GM21526 (cell line): Measurements from ENCODE around the gene CC2D2B.
"Not testable (repeated sequence)": the region's sequence is repeated elsewhere in the genome, so short reads cannot be mapped to it uniquely, and the experiment has no call there.

Experiments
- ATAC-seq: cut with Tn5 transposase; IDR thresholded peaks from one replicate; pipeline ENCODE4 v1.9.1; 2021; ENCODE audit warnings: moderate library complexity; ENCODE audit not compliant: unreplicated experiment, low FRiP score

The CC2D2B gene

GRCh38 chr10:95907456-95908253 is at the start of gene CC2D2B:
Gene CC2D2B, plus strand, starts transcription at chr10:95907975. Its CDS starts 3,349 bp downstream, at chr10:95911324.
- peak; percentile 80 for ATAC-seq

DNA sequence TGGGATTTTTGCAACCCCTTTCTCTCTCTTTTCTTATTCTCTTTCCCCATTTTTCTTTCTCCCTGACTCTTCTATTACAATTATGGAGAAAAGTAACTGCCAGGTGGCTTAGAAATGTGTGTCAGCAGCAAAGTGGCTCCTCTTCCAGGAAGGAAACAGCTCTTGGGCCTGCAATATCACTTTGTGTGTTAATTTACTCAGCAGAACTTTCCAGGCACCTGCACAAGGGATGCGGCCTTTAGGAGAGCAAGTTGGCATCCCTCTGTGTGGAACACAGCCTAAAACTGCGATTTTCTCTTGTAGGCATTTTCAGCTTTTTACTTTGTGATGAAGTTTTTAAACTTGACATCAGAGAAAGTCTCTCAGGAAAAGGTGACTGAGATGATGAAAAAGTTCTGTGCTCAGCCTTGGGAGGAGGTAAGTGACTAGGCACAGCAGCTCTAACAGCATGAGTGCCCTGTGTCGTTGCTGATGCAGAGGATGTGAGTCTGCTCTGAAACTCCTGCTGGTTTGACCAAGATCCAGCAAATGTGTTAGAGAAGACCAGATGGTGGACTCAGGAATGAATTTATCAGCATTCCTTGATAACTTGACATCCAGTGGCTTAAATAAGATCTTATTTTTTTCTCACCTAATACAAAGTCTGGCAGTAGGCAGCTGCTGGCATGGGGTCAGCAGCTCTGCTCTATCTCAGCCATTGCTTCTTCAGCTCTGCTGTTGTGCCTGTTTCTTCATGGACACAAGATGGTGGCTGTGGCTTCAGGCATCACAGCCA is 47.4 kb upstream of the CC2D2B start:
- no peak for ATAC-seq

GRCh38 chr10:95861386-95861785 is 46.4 kb upstream of the CC2D2B start:
- ATAC-seq, result no peak

- ATAC-seq, result peak; percentile 73
These were observed 42.6 kb upstream of the CC2D2B start for GRCh38 chr10:95864906-95865813.

DNA sequence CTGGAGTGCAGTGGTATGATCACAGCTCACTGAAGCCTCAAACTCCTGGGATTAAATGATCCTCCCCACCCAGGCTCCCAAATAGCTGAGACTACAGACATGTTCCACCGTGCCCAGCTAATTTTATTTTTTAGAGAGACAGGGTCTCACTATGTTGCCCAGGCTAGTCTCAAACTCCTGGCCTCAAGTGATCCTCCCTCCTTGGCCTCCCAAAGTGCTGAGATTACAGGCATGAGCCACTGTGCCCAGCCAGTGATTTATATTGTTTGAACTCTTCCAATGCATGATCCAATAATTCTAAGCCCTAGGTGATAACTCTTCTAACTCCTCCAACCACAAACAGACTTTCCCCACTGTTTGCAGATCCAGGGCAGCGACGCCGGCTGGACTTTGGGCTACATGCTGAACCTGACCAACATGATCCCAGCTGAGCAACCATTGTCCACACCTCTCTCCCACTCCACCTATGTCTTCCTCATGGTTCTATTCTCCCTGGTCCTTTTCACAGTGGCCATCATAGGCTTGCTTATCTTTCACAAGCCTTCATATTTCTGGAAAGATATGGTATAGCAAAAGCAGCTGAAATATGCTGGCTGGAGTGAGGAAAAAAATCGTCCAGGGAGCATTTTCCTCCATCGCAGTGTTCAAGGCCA is 41.8 kb upstream of the CC2D2B start:
- no peak for ATAC-seq

DNA sequence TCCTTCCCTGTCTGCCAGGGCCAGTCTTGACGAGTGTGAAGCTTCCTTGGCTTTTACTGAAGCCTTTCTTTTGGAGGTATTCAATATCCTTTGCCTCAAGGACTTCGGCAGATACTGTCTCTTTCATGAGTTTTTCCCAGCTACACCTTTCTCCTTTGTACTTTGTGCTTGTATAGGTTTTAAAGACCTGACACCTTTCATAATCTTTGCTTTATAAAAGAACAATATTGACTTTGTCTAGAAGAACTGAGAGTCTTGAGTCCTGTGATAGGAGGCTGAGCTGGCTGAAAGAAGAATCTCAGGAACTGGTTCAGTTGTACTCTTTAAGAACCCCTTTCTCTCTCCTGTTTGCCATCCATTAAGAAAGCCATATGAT is 41.3 kb upstream of the CC2D2B start:
- no peak for ATAC-seq

DNA sequence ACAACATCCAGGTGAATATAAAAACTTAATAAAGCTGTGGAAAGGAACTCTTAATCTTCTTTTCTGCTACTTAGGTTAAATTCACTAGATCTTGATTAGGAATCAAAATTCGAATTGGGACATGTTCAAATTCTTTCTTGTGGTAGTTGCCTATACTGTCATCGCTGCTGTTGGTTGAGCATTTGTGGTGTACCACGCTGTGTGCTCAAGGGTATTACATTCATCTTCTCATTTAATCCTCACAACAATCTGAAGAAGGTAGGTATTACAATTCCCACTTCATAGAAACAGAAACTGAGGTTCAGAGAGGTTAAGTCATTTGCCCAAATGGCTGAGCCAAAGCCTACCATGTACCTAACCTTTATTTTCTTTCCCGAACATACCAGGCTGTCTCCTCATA is 39.9 kb upstream of the CC2D2B start:
- ATAC-seq, result no peak

DNA sequence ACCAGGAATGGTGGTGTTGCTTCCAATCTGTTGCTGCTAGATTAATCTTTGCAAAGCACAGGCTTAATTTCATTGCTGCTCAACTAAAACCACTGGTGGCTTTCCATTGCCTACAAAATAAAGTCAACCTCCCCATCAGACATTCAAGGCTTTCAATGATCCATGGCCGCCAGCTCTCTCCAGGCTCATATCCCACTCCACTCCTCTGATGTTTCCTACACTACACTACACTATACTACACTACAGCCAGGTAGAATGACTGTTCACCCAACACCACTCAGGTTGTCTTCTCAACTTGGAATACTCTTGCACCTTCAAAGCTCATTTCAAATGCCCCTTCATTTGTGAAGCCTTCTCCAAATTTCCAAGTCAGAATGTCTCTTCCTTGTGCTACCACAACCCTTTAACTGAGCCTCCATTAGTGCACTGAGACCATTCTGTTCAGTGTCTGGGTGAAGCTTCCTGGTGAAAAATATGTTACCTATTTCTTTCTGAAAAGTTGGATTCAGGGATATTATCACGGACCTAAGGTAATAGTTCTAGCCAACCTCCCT is 35.5 kb upstream of the CC2D2B start:
- ATAC-seq, result no peak

DNA sequence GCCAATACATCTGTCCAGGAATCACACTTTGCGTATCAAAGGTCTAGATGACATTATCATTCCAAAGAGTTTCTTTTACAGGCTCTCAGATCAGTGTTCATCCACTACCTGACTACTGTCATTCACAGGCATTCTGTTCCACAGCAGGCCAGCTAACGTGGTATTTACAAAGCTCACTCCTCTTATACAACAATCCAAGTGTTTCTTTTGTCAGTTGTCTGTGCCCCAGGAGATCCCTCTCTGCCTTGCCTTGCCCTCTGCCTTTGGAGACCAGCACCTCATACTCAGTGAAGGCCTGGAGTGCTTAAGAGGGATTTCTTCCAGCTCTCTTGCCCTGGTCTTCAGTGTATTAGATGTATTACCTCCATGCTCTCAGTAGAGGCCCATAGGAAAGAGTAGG is 34.6 kb upstream of the CC2D2B start:
- ATAC-seq, result no peak

DNA sequence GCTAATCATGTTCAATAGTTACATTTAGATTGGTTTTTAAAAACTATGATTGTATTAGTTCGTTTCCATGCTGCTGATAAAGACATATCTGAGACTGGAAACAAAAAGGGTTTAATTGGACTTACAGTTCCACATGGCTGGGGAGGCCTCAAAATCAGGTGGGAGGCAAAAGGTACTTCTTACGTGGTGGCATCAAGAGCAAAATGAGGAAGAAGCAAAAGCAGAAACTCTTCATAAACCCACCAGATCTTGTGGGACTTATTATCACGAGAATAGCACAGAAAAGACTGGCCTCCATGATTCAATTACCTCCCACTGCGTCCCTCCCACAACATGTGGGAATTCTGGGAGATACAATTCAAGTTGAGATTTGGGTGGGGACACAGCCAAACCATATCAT is 34.1 kb upstream of the CC2D2B start:
- ATAC-seq, result no peak

DNA sequence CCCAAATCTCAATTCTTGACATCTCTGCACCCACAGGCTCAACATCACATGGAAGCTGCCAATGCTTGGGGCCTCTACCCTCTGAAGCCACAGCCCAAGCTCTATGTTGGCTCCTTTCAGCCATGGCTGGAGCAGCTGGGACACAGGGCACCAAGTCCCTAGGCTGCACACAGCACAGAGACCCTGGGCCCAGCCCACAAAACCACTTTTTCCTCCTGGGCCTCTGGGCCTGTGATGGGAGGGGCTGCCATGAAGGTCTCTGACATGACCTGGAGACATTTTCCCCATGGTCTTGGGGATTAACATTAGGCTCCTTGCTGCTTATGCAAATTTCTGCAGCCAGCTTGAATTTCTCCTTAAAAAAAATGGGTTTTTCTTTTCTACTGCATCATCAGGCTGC is 33.0 kb upstream of the CC2D2B start:
- not testable (repeated sequence) for ATAC-seq

GRCh38 chr10:95876756-95877155 is 31.0 kb upstream of the CC2D2B start:
- ATAC-seq, result no peak

DNA sequence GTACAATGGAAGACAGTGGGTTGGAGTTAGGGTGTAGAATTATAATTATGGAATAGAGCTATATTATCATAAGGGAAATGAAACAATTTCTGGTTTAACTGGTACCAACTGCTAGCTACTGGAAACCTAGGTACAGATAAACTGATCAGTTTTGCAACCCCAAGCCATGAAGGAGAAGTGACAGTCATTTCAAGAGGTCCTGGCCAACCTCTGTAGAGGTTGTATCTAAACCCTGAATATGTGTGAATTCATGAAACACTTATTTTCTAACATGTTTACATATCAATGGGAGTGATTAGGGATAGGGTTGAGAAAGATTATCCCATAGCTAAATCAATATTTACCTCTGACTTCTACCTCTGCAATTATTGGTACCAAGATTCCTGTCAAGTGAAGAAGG is 29.9 kb upstream of the CC2D2B start:
- no peak for ATAC-seq

DNA sequence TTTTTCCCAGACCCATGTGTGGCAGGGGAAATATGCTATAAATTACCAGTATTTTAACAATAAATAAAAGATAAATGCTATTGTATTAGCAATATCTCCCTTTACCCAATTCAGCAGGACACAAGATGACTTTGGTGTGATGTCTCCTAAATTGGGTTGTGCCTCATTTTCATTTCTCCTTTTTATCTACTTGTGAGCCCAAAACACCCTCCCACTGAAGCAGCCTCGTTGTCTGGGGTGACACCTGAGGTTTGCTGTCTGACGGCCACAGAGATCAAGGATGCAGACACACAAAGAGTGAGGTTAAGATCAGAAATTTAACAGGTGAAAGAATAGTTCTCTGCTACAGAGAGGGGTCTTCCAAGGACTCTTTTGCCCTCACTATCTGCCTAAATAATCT is 27.1 kb upstream of the CC2D2B start:
- peak; percentile 50 for ATAC-seq

- ATAC-seq, result no peak
These were observed 26.5 kb upstream of the CC2D2B start for GRCh38 chr10:95881316-95881715.

DNA sequence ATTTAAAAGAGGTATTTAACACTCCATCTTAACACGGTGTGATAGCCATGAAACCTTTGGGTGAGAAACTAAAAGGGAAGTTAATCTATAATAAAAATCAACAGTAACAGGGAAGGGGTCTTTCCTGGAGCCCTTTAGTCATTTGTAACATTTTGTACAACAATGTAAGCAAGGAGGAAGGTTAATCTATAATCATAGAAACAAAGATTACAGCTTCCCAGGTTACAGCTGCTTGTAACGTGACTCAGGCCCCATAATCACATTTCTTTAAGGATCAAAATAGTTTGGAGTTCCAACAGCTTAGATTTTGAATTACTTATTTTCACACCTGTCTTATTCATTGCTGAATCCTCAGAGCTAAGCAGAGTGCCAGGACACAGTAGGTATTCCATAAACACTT is 17.9 kb upstream of the CC2D2B start:
- ATAC-seq, result no peak

DNA sequence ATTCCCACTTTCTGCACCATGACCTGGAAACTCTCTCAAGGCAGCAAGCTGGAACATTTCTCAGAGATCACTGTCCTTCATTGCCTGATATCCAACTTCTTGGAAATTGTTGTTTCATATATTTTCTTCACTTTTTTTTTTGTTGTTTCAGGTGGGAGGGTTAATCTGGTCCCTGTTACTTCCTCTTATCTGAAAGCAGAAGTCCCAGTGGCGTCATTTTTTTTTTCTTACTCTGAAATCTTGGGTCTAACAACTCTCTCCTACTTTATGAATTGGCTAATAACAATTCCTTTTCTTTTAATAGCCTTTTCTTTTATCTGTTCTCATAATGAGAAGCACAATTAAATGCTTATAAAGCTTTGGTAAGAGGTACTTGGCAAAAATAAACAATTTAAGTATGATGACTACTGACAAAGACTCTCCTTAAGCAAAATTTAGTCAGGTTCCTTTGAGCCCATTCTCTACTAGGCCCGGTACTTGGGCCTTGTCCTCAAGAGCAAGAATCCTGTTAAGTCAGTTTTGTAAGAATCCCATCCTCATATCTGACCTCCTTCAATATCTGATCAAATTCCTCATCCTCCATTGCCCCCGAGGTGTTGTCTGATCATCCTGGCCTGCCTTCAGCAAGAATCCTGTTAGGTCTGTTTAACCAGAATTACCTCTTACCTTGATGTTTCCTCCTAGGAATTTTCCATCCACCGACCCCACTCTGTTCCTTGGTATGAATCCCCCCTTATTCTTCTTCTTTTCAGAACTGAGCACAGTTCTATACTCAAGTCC is 11.5 kb upstream of the CC2D2B start:
- ATAC-seq, result no peak

- ATAC-seq, result not testable (repeated sequence)
These were observed 1.7 kb upstream of the CC2D2B start for GRCh38 chr10:95905897-95906580.
